ENCODE results near the gene AP3D1.
"Not testable (repeated sequence)": the region's sequence is repeated elsewhere in the genome, so short reads cannot be mapped to it uniquely, and the experiment has no call there.

AP3D1 gene

DNA sequence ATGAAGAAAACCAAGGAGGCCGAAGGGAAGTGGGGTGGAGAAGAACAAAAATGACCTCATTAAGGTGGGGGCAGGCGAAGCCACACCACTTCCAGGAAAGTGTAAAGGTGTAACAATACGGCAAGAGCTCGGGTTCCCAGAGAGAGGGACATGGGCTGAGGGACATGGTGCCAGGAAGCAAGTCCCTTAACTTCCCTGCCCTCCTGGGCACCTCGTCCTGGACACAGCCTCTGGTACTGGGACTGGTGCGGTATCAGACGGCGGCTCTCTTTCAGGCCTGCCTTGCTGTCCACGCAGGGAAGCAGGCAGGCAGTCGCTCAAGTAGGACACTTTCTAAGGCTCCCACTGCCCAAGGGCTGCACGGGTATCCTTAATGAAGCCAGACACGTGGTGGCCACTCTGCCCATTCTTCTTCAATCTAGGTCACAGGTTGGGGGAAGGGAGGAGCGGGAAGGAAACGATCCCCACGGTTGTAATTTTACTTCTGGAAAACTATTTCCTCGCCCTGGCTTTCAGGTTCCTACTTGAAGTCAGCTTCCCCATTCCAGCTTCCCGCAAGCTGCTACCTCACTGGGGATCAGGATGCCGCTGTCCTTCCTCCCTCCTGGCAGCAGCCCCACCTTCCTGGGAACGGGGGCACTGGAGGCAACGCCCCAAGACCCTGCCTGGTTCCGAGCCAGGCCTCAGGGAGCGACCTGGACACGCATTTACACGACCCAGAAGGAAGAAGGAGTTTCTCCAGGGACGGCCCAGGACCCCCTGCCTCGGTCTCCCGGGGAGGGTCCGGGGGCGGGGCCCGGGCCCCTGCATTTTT is 1.2 kb downstream of the AP3D1 start:
- no peak for DNase-seq

- no peak for DNase-seq
These were observed 2.8 kb downstream of the AP3D1 start for GRCh38 chr19:2148482-2149135.

- DNase-seq = no peak
These were observed 5.5 kb downstream of the AP3D1 start for GRCh38 chr19:2145831-2146241.

DNA sequence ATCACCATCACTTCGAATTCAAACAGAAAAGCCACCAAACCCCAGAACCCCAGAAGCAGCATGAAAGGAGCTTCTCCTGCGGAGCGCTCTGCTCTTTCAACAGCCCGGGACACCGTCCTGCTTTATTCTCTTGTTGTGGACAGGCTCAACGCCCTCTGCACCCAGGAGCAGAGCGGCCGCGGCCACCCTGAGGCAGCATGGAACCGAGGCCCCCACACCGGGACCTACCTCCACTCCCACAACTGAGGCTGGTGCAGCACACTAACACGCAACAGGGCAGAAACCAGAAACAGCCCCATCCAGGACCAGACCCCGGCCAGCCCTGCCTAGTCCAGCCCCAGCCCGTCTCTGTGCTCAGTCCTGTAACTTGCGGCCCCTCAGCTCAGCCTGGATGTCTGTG is 7.2 kb downstream of the AP3D1 start:
- DNase-seq = no peak

DNA sequence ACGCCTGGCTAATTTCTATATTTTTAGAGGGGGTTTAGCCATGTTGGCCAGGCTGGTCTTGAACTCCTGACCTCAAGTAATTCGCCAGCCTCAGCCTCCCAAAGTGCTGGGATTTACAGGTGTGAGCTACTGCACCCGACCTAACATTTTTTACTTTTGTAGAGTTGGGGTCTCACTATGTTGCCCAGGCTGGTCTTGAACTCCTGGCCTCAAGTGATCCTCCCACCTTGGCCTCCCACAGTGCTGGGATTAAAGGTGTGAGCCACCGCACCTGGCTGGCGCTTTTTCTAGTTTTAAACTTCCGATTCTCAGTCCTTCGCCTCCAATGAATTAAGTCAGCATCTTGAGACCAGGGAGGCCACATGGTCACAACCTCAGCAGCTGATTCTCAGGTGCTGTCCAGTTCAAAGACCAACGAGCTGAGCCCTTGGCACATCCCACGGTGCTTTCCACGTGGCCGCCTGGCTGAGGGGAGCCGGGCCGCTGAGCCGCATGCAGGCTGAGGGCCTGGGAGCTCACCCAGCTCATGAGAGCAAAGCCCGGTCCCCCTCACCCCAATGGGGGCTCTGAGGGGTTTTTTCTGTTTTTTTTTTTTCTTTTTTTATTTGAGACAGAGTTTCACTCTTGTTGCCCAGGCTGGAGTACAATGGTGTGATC is 9.1 kb downstream of the AP3D1 start:
- DNase-seq = no peak

DNA sequence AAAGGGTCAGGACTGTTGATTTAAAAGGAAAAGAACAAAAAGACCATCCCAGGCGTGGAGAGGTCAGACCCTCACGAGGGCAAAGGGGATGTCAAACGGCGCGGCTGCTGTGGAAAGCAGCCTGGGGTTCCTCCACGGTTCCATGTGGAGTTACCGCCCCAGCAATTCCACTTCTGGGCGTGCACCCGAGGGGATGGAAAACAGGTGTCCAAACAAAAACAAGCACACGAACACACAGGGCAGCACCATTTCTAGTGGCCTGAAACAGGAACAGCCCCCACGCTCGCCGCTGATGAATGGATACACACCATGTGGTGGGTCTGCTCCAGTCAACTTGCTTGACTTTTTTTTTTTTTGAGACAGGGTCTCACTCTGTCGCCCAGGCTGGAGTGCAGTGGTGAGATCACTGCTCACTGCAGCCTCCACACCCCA is 11.2 kb downstream of the AP3D1 start:
- no peak for DNase-seq

DNA sequence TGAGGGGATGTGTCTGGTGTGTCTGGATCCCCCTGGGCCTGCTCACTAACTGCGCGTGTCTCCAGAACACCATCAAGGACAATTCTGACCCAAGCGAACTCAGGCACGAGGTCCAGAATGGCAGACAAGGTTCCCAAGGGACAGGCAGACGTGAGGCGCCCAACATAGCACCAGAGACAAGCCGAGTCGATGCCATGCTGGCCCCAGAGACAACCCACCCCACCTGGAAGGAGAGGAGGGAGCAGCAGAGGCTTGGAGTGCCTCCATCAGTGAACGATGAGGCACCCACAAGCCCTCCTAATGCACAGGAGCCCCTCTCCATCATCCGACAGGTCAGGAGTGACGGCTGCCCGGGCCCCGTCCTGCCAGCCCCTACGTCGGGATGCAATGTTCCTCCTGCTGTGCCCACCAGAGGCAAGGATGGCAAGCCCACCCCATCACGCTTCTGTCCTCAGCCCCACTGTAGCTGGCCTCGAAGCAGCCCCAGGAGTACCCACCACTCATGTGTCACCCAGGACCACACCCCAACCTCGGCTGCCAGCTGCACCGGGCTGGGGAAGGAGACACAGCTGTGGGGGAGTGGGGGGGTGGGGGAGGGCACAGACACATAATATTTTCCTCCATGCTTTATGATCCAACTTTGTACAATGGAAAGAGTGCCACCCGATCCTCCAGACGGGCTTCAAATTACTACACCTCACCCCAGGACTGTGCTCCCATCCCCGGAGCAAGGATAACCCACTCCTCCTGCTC is 11.8 kb downstream of the AP3D1 start:
- DNase-seq = no peak

- no peak for DNase-seq
These were observed 13.2 kb downstream of the AP3D1 start for GRCh38 chr19:2138061-2138728.

DNA sequence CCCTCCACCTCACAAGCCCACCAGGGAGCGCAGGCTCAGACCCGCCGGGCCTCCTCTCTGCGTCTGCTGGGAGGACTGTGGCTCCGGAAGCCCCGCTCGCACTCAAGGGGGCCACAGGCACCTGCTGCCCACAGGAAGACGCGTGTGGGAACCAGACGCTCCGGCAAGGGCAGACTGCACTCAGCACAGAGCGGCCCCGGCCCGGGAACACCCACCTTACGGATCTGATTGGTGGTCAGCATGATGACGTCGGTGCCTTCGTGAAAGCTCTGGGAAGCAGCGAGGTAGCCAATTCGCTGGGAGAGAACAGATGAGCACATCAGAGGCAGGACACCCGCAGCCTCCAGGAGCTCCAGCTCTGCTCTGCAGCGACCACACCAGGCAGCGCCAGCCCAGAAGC is 14.6 kb downstream of the AP3D1 start:
- no peak for DNase-seq

DNA sequence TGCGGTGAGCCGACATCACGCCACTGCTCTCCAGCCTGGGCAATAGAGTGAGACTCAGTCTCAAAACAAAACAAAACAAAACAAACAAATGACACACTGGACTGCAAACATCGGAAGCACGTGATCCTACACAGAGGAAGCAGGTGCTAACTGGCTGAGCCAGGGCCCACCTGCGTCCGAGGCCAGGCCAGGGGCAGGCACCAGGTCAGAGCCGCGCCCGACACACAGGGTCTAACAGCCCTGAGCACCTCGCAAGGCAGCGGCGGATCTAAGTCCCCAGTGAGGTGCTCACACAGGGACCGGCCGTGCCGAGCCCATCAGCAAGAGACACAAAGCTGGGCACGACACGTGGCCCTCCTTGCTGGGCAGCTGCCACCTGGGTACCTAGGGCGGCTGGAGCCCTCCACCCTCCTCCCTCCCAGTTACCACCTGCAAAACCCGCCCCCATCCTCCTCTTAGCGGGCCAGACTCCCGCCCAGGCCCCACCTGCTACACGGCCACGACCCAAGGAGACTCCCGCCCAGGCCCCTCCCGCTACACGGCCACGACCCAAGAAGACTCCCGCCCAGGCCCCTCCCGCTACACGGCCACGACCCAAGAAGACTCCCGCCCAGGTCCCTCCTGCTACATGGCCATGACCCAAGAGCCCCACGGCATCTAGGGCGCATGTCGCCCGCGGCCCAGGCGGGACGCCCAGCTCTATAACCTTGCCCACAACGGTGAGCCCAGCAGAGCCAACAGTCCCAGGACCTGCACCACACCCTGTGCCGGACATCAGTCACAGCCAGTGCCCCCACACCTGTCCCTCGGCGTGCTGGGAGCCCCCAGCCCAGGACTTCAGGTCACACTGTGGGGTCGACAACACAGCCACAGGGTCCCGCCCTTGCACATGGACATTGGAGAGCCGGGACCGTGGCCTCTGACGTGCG is 15.6 kb downstream of the AP3D1 start:
- no peak for DNase-seq

DNA sequence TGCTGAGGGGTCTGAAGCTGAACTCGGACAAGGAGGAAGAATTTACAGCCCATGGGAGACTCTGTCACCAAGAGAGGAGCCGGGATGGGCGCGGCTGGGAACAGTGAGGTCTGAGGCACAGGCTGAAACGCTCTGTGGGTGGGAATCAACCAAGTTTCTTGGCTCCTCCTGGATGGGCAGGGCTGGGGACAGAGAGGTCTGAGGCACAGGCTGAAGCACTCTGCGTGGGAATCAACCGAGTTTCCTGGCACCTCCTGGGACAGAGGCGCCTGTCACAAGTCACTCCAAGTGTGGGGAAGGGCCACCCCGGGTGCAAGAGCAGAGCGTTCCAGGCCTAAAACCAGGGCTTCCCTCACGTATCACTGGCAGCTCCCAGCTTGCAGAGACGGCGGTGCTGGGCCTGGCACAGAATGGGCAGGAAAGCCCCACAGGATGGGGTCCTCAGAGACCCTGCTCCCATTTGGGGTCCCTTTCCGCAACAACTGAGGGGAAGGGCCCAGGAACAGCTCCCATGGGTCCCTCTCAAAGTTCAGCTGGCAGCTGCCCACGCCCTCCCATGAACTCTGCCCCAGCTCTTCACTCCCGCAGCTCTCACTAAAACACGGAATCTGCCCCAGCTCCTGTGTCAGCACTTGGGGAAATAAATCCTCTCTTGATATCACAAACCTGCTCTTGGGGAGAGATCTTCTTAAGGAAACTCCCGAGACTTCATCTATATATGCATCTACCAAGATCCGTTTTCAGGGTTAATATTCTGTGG is 18.5 kb downstream of the AP3D1 start:
- DNase-seq = no peak

- no peak for DNase-seq
These were observed 19.2 kb downstream of the AP3D1 start for GRCh38 chr19:2132191-2132590.

- not testable (repeated sequence) for DNase-seq
These were observed 20.1 kb downstream of the AP3D1 start for GRCh38 chr19:2131012-2131975.

DNA sequence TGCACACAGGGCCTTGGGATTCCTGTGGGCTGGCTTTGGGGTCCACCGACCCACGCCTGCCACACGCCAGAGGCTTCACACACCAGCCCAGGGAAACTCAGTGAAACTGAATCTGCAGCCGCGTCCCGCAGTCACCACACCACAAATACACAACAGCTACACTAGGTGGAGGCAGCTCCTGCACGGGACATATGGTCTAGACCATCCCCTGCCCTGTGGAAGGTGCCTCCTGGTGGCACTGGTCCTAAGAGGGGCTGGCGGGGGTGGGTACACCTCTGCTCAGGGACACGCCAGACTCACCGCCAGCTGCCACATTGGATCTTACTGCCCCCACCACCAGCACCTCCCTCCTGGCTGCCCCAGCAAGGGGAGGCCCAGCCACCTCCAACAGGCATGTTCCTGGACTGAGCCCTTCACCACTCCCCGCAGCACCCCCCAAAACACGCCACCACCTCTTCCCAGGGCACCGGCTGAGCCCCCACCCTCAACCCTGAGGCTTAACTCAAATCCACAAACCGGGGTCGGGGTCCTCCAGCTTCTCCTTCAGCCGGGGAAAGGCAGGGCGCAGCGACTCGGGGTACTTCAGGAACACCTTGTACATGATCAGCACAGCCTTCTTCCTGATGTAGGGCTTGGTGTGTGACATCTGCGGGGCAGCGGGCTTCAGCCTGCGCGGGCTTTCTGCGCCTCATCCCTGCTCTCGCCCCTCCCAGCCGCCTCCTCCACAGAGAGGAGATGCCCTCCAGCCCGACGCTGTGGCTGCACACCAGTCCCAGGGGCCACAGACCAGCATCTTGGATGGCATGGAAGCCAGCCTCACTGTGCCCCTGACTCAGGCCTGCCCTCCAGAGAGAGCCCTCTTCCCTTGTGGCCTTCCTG is 21.2 kb downstream of the AP3D1 start:
- no peak for DNase-seq

DNA sequence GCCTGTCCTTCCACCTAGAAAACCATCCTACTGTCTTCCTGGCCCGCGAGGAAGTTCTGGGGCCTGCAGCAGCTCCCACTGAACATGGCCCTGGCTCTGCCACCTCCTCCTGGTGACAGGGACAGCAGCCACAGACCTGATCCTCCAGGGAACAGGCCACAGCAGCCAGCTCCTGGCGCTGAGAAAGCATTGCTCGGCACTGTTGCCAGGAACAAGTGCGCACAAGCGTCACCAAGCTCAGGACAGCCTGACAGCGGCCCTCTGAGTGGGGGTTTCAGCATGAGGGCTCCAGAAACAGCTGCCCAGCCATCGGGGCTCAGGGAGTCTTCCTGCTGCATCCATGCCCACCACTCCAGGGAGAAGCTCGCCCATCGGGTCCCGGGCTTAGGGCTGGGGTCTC is 21.9 kb downstream of the AP3D1 start:
- no peak for DNase-seq

DNA sequence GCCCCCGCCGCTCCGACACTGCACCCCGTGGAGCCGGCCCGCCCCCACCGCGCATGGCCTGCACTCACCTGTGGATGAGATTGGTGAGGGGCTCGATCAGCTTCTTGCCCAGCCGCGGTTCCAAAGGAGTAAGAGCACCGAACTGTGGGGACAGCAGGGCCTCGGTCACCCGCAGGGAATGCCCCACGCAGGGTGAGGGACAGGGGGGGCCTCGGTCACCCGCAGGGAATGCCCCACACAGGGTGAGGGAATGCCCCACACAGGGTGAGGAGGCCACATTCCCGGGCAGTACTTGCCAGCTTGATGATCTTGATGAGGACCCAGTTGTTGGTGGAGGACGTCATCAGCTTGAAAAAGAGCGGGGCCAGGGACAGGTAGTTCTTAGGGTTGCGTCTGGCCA is 22.3 kb downstream of the AP3D1 start:
- DNase-seq = no peak

- DNase-seq = not testable (repeated sequence)
These were observed 23.1 kb downstream of the AP3D1 start for GRCh38 chr19:2128252-2128651.

- no peak for DNase-seq
These were observed 23.6 kb downstream of the AP3D1 start for GRCh38 chr19:2127758-2128157.
